H1 (cell line): ENCODE measurements around the gene BPIFB6. TPM values are rescaled to one million over a fixed set of nuclear protein-coding genes. Genes with fewer than 3 reads are reported as not detected.

Experiments
- CTCF ChIA-PET: fragments of 300-600 bp; sonication (Branson Sonifier 250); formaldehyde crosslinking; loops from one replicate; lab custom pipeline; 2021; ENCODE audit not compliant: partially characterized antibody; lab: Charles Lee
- POLR2A ChIA-PET: fragments of 300-600 bp; sonication (Branson Sonifier 250); formaldehyde crosslinking; loops from one replicate; lab custom pipeline; 2021; ENCODE audit warnings: inconsistent platforms; ENCODE audit not compliant: partially characterized antibody; lab: Charles Lee
- DNase-seq, 2 experiments: peaks; one replicate each; pipeline versions ENCODE4 v3.0.0 to v3.0.0-alpha.2; 2010 to 2022; ENCODE audit warnings: low spot score in 2 of 2, low read depth in 1 of 2, mixed read lengths in 1 of 2
- FAIRE-seq: peaks from 2 replicates; lab custom pipeline; 2011; peaks lifted over from hg19 to GRCh38; lab: Jason Lieb, UNC
- H2AFZ ChIP-seq: 2 replicates; pipeline ENCODE4 v1.8.1; 2012; ENCODE audit warnings: low read length, inconsistent platforms
- H2AK5ac ChIP-seq: 2 replicates; pipeline ENCODE4 v1.6.1; 2013; ENCODE audit warnings: low read depth, low read length
- H2BK120ac ChIP-seq: replicated peaks from 2 replicates; pipeline ENCODE3; 2013; ENCODE audit warnings: low read depth, low read length, inconsistent platforms
- H2BK12ac ChIP-seq: 2 replicates; pipeline ENCODE4 v1.6.1; 2013; ENCODE audit warnings: low read depth, low read length
- H2BK15ac ChIP-seq: 2 replicates; pipeline ENCODE4 v1.6.1; 2013; ENCODE audit warnings: low read length
- H2BK20ac ChIP-seq: 2 replicates; pipeline ENCODE4 v1.6.1; 2013; ENCODE audit warnings: low read length
- H2BK5ac ChIP-seq: 2 replicates; pipeline ENCODE4 v1.6.1; 2013; ENCODE audit warnings: low read depth, low read length
- H3K14ac ChIP-seq: 2 replicates; pipeline ENCODE4 v1.6.1; 2013; ENCODE audit warnings: inconsistent platforms; ENCODE audit not compliant: insufficient read length
- H3K18ac ChIP-seq: 2 replicates; pipeline ENCODE4 v1.6.1; 2013; ENCODE audit warnings: low read length; ENCODE audit errors: extremely low read depth
- H3K23ac ChIP-seq: 2 replicates; pipeline ENCODE4 v1.6.1; 2013; ENCODE audit warnings: inconsistent platforms; ENCODE audit not compliant: insufficient read length
- H3K23me2 ChIP-seq: 2 replicates; pipeline ENCODE4 v1.6.1; 2013; ENCODE audit warnings: low read depth, low read length
- H3K27ac ChIP-seq: 2 replicates; pipeline ENCODE4 v1.6.1; 2011; ENCODE audit warnings: low read depth, low read length, inconsistent platforms
- H3K27me3 ChIP-seq, 4 experiments: replicated peaks in 1 of 4; 1 replicate in 1 of 4; 2 replicates in 3 of 4; pipeline versions ENCODE4 v1.6.1 to v1.8.1; 2011 to 2013; ENCODE audit warnings: low read length in 3 of 4, mild to moderate bottlenecking in 3 of 4, inconsistent platforms in 2 of 4, mixed read lengths in 2 of 4, moderate library complexity in 1 of 4; ENCODE audit not compliant: control insufficient read depth in 3 of 4, insufficient read depth in 3 of 4; ENCODE audit errors: extremely low read depth in 1 of 4
- H3K36me3 ChIP-seq, 4 experiments: 2 replicates each; pipeline versions ENCODE4 v1.6.1 to v1.8.1; 2011 to 2013; ENCODE audit warnings: mild to moderate bottlenecking in 4 of 4, low read length in 3 of 4, moderate library complexity in 2 of 4, control low read depth in 1 of 4, inconsistent platforms in 1 of 4; ENCODE audit not compliant: insufficient read depth in 4 of 4, control insufficient read depth in 2 of 4
- H3K4ac ChIP-seq: replicated peaks from 2 replicates; pipeline ENCODE3; 2013; ENCODE audit warnings: low read length, low read depth, mixed read lengths, inconsistent platforms; ENCODE audit not compliant: insufficient read length
- H3K4me1 ChIP-seq, 4 experiments: replicated peaks in 1 of 4; 1 replicate in 1 of 4; 2 replicates in 3 of 4; pipeline versions ENCODE4 v1.6.1 to v1.8.1; 2011 to 2013; ENCODE audit warnings: low read length in 3 of 4, inconsistent platforms in 2 of 4, mixed read lengths in 1 of 4; ENCODE audit not compliant: insufficient read depth in 4 of 4, control insufficient read depth in 3 of 4
- H3K4me2 ChIP-seq, 2 experiments: 2 replicates each; pipeline versions ENCODE4 v1.6.1 to v1.8.1; 2011 to 2013; ENCODE audit warnings: low read depth in 2 of 2, low read length in 2 of 2, control low read depth in 1 of 2, inconsistent platforms in 1 of 2, mild to moderate bottlenecking in 1 of 2; ENCODE audit not compliant: insufficient read depth in 1 of 2
- H3K4me3 ChIP-seq, 4 experiments: fragments of 200-600, 300-600 bp in 1 of 4; sonication (generic), shearing (Covaris generic), sonication (Bioruptor Twin) in 1 of 4; 2 replicates each; pipeline versions ENCODE4 v1.5.1 to v1.8.1; 2011 to 2016; ENCODE audit warnings: low read length in 4 of 4, low read depth in 3 of 4, control low read depth in 2 of 4, inconsistent platforms in 2 of 4, mild to moderate bottlenecking in 2 of 4, mixed read lengths in 1 of 4, moderate library complexity in 1 of 4; ENCODE audit not compliant: insufficient read depth in 2 of 4; ENCODE audit errors: extremely low read depth in 1 of 4
- H3K56ac ChIP-seq: replicated peaks from 2 replicates; pipeline ENCODE3; 2013; ENCODE audit warnings: low read depth, mild to moderate bottlenecking, mixed read lengths, low read length, inconsistent platforms; ENCODE audit not compliant: insufficient read length
- H3K79me1 ChIP-seq: 2 replicates; pipeline ENCODE4 v1.6.1; 2013; ENCODE audit warnings: low read depth, low read length, control low read depth
- H3K79me2 ChIP-seq, 2 experiments: 2 replicates each; pipeline versions ENCODE4 v1.6.1 to v1.8.1; 2012 to 2013; ENCODE audit warnings: low read length in 2 of 2, mild to moderate bottlenecking in 2 of 2, inconsistent platforms in 1 of 2; ENCODE audit not compliant: insufficient read depth in 2 of 2, control insufficient read depth in 1 of 2
- H3K9ac ChIP-seq, 4 experiments: replicated peaks in 1 of 4; 1 replicate in 1 of 4; 2 replicates in 3 of 4; pipeline versions ENCODE4 v1.6.1 to v1.8.1; 2011 to 2013; ENCODE audit warnings: low read depth in 3 of 4, low read length in 3 of 4, control low read depth in 2 of 4, mild to moderate bottlenecking in 2 of 4, moderate library complexity in 2 of 4, inconsistent platforms in 1 of 4; ENCODE audit errors: extremely low read depth in 1 of 4
- H3K9me3 ChIP-seq, 2 experiments: 2 replicates each; pipeline versions ENCODE4 v1.6.1 to v1.8.1; 2012 to 2013; ENCODE audit warnings: mild to moderate bottlenecking in 2 of 2, moderate library complexity in 2 of 2, control low read depth in 1 of 2, inconsistent platforms in 1 of 2, low read depth in 1 of 2, low read length in 1 of 2, mixed read lengths in 1 of 2; ENCODE audit not compliant: insufficient read depth in 2 of 2
- H4K20me1 ChIP-seq, 2 experiments: replicated peaks in 1 of 2; 2 replicates each; pipeline versions ENCODE3 to v1.8.1; 2011 to 2013; ENCODE audit warnings: inconsistent platforms in 2 of 2, low read length in 2 of 2, mild to moderate bottlenecking in 1 of 2; ENCODE audit not compliant: insufficient read depth in 2 of 2, control insufficient read depth in 1 of 2
- H4K5ac ChIP-seq: 2 replicates; pipeline ENCODE4 v1.6.1; 2013; ENCODE audit warnings: low read length, low read depth, mixed read lengths, inconsistent platforms; ENCODE audit not compliant: insufficient read length
- H4K8ac ChIP-seq: 2 replicates; pipeline ENCODE4 v1.8.0; 2013; ENCODE audit warnings: mild to moderate bottlenecking, moderate library complexity, low read length, inconsistent platforms; ENCODE audit not compliant: insufficient read depth; ENCODE audit errors: extremely low read depth
- H4K91ac ChIP-seq: replicated peaks from 2 replicates; pipeline ENCODE3; 2013; ENCODE audit warnings: low read length, mixed read lengths, inconsistent platforms; ENCODE audit not compliant: insufficient read length
- CTBP2 ChIP-seq: IDR thresholded peaks from 2 replicates; pipeline ENCODE4 v1.7.0; 2011; ENCODE audit warnings: borderline replicate concordance, mild to moderate bottlenecking, moderate library complexity, mixed read lengths, low read length; ENCODE audit not compliant: insufficient read depth, insufficient read length
- EZH2 ChIP-seq: fragments of 200-600 bp; sonication (generic); IDR thresholded peaks from 2 replicates; pipeline ENCODE4 v1.7.1; 2012; ENCODE audit warnings: low read depth, mild to moderate bottlenecking, moderate library complexity, low read length, inconsistent platforms; ENCODE audit not compliant: severe bottlenecking
- GABPA ChIP-seq: IDR thresholded peaks from 2 replicates; pipeline ENCODE4 v1.6.1; 2011; ENCODE audit warnings: mild to moderate bottlenecking, low read length, moderate library complexity, borderline replicate concordance; ENCODE audit not compliant: insufficient read depth
- NRF1 ChIP-seq: IDR thresholded peaks from 2 replicates; pipeline ENCODE4 v1.6.1; 2011; ENCODE audit warnings: mild to moderate bottlenecking, low read depth, low read length, improper control_type of control experiment
- WGBS, 2 experiments: shearing (Covaris generic) in 1 of 2; methylation state at CpG; one replicate each; pipeline versions ENCODE4 v1.1.6 to v1.1.7; 2013 to 2015; ENCODE audit warnings: low lambda C conversion rate in 2 of 2, mixed read lengths in 2 of 2, inconsistent platforms in 1 of 2, low coverage in 1 of 2, missing lambda C conversion rate in 1 of 2; ENCODE audit not compliant: insufficient replicate concordance in 2 of 2, insufficient coverage in 1 of 2, insufficient read length in 1 of 2; ENCODE audit errors: extremely low coverage in 1 of 2, missing lambda C conversion rate in 1 of 2; 5-methylcytosine and 5-hydroxymethylcytosine counted together
- polyA plus RNA-seq, 7 experiments: library from polyadenylated mRNA; depleted of rRNA in 3 of 7; stranded (reverse) in 5 of 7; unstranded in 2 of 7; fragments of >200 nt in 5 of 7; fragments of 200-250 nt in 2 of 7; gene quantifications; 1 replicate in 5 of 7; 2 replicates in 1 of 7; 4 replicates in 1 of 7; pipeline versions ENCODE4 v1.2.1 to v1.2.3, GENCODE V29; 2011 to 2013; ENCODE audit warnings: missing spikeins in 2 of 7, mixed read lengths in 2 of 7
- total RNA-seq: library from RNA; stranded (reverse); fragmentation: NEBNext Ultra II Directional; extraction: Animal tissue kit (Norgen Biotek cat#: 25700); gene quantifications from 2 replicates; pipeline ENCODE4 v1.2.1, GENCODE V29; 2021

The BPIFB6 gene
- total and polyA plus RNA-seq, 2 of the 8 experiments (the other 6 are each of a cell fraction or from before 2014, with no cell fraction given), result not detected

DNA sequence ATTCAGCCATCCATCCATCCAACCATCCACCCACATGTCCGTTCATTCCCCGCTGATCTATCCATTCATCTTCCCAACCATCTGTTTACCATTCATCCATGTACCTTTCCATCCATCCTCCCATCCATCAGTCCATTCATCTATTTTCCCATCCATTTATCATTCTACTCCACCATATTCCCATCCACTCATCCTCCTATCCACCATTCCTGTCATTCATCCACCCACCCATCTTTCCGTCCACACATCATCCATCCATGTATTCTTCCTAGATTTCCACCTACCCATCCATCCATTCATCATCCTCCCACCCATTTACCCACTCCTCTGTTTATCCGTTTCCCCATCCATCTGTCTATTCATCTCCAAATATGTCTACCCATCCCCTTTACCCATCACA, 6.8 kb downstream of the BPIFB6 start:
- Histone ChIP-seq H2AK5ac (no peak overlapping the region), H3K27ac (no peak overlapping the region), H3K27me3 (peaks cover 0 to 3% (median 0%) of the 10 kb centered on the region in 4 experiments; a peak in 1 of 7 replicates), H4K5ac (no peak overlapping the region), H3K18ac (no peak overlapping the region), H4K8ac (no peak overlapping the region), H3K23me2 (peaks cover 7% of the 10 kb centered on the region; the same call in 1 of the 2 replicates), H3K4me2 (no peak overlapping the region), H2BK15ac (no peak overlapping the region), H2BK5ac (no peak overlapping the region), H2BK12ac (no peak overlapping the region), H3K36me3 (no peaks in the 10 kb centered on the region), H3K56ac (peak overlapping the region; percentile 34), H2BK20ac (no peak overlapping the region), H2AFZ (no peak overlapping the region), H3K14ac (no peak overlapping the region)
- DNase-seq, result no peak
- FAIRE-seq, result no peak
- CTCF ChIA-PET, result interaction anchor here (1.4 kb wide), 1 partner anchor 144 kb away, joined by 3 read pairs; no protein-coding TSS in a partner anchor
- no peak for TF ChIP-seq NRF1
- TF ChIP-seq CTBP2, result no peak
- no peak for TF ChIP-seq GABPA
- no peak for TF ChIP-seq EZH2
- TF ChIP-seq, all 59 proteins: peak for 0
- no peak overlapping the region for H3K9ac ChIP-seq
- no peak overlapping the region for H3K23ac ChIP-seq
- no peak overlapping the region for H2BK120ac ChIP-seq
- no peaks in the 10 kb centered on the region for H3K9me3 ChIP-seq
- H3K79me2 ChIP-seq, result no peaks in the 10 kb centered on the region
- no peaks in the 10 kb centered on the region for H3K4me1 ChIP-seq
- H3K79me1 ChIP-seq, result no peaks in the 10 kb centered on the region
- H3K4me3 ChIP-seq, result no peak overlapping the region
- POLR2A ChIA-PET, result no interaction called here
- H3K4ac ChIP-seq, result no peak overlapping the region
- no peaks in the 10 kb centered on the region for H4K20me1 ChIP-seq
- whole genome bisulfite sequencing, 2 experiments, result 85 to 100% methylated on average over 2 to 4 of the region's 4 CpGs
- no peak overlapping the region for H4K91ac ChIP-seq
